Fibroblast of lung (primary cell): ENCODE measurements around the gene WSCD1. TPM values are rescaled to one million over a fixed set of nuclear protein-coding genes. Genes with fewer than 3 reads are reported as not detected.

ENCODE experiments used
- DNase-seq, 2 donors: peaks; one replicate each; pipeline versions ENCODE4 v3.0.0 to v3.0.0-alpha.2; 2010; ENCODE audit warnings: low read depth in 2 of 2
- H2AFZ ChIP-seq: 2 replicates; pipeline ENCODE4 v1.5.1; 2012; ENCODE audit warnings: low read length, control low read depth, inconsistent platforms
- H3K27ac ChIP-seq: 2 replicates; pipeline ENCODE4 v1.5.1; 2011; ENCODE audit warnings: low read length, control low read depth; ENCODE audit not compliant: insufficient read depth
- H3K27me3 ChIP-seq: 2 replicates; pipeline ENCODE4 v1.5.1; 2011; ENCODE audit warnings: mild to moderate bottlenecking, low read length; ENCODE audit not compliant: control insufficient read depth, insufficient read depth
- H3K36me3 ChIP-seq: 2 replicates; pipeline ENCODE4 v1.5.1; 2011; ENCODE audit warnings: low read length; ENCODE audit not compliant: control insufficient read depth, insufficient read depth
- H3K4me1 ChIP-seq: 2 replicates; pipeline ENCODE4 v1.5.1; 2011; ENCODE audit warnings: low read length; ENCODE audit not compliant: control insufficient read depth, insufficient read depth; ENCODE audit errors: extremely low read depth
- H3K4me2 ChIP-seq: 2 replicates; pipeline ENCODE4 v1.5.1; 2011; ENCODE audit warnings: low read length, control low read depth; ENCODE audit not compliant: insufficient read depth; ENCODE audit errors: extremely low read depth
- H3K4me3 ChIP-seq, 4 experiments: fragments of 200-600 bp in 1 of 4; sonication (generic) in 1 of 4; replicated peaks in 1 of 4; 2 replicates each; pipeline ENCODE4 v1.5.1; 2011 to 2016; ENCODE audit warnings: low read length in 4 of 4, low read depth in 3 of 4, mild to moderate bottlenecking in 3 of 4, control low read depth in 2 of 4, inconsistent platforms in 1 of 4, mixed read lengths in 1 of 4; ENCODE audit not compliant: insufficient read depth in 1 of 4; ENCODE audit errors: control extremely low read depth in 1 of 4
- H3K79me2 ChIP-seq: 2 replicates; pipeline ENCODE4 v1.5.1; 2012; ENCODE audit warnings: mild to moderate bottlenecking, low read length, inconsistent platforms; ENCODE audit not compliant: control insufficient read depth, insufficient read depth
- H3K9ac ChIP-seq: 2 replicates; pipeline ENCODE4 v1.5.1; 2011; ENCODE audit warnings: mild to moderate bottlenecking, low read length, control low read depth; ENCODE audit not compliant: insufficient read depth
- H3K9me3 ChIP-seq: 2 replicates; pipeline ENCODE4 v1.5.1; 2012; ENCODE audit warnings: low read depth, low read length; ENCODE audit not compliant: control insufficient read depth, insufficient read depth
- H4K20me1 ChIP-seq: 2 replicates; pipeline ENCODE4 v1.5.1; 2011; ENCODE audit warnings: low read length; ENCODE audit not compliant: control insufficient read depth, insufficient read depth; ENCODE audit errors: extremely low read depth
- EZH2 ChIP-seq: IDR thresholded peaks from 2 replicates; pipeline ENCODE4 v1.5.1; 2012; ENCODE audit warnings: low read length, control low read depth, mild to moderate bottlenecking; ENCODE audit errors: missing control alignments
- polyA plus RNA-seq, 2 donors: library from polyadenylated mRNA; depleted of rRNA in 1 of 2; stranded (reverse) in 1 of 2; unstranded in 1 of 2; fragments of >200 nt; gene quantifications; 2 replicates each; pipeline ENCODE4 v1.2.1, GENCODE V29; 2011 to 2012; ENCODE audit warnings: missing spikeins in 1 of 2
- total RNA-seq: library from RNA; depleted of rRNA; stranded (reverse); fragments of >200 nt; gene quantifications from 2 replicates; pipeline ENCODE4 v1.2.1, GENCODE V29; 2014
- TF ChIP-seq, protein P1 (sequence below), 2 donors: IDR thresholded peaks in 1 of 2; conservative IDR thresholded peaks in 1 of 2; 1 replicate in 1 of 2; 2 replicates in 1 of 2; pipeline ENCODE4 v1.5.1; 2011 to 2012; ENCODE audit warnings: low read length in 2 of 2, control low read depth in 1 of 2, inconsistent platforms in 1 of 2, low read depth in 1 of 2, mild to moderate bottlenecking in 1 of 2

Gene WSCD1
- total and polyA plus RNA-seq, 2 donors (not counting 1 experiment from before 2014, with no cell fraction given), result 0.56 to 0.83 TPM

DNA sequence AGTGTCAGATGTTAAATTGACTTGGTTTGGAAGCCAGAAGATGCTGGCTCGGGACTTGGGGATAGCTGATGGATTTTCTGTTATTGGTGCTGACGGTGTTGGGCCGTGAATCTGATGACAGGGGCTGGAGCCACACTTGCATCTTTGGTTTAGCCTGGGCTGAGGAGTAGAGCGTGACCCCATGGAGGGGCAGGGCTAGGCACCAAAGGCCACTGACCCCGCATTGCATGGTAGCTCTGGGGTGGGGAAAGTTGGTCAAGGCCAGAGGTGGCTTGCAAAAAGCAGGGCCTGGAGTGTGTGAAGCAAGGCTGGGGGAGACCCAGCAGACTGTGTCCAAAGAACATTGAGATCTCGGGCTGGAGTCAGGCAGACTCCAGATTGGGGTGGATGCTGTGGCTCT is 25.3 kb downstream of the WSCD1 start:
- TF ChIP-seq, protein P1, sequence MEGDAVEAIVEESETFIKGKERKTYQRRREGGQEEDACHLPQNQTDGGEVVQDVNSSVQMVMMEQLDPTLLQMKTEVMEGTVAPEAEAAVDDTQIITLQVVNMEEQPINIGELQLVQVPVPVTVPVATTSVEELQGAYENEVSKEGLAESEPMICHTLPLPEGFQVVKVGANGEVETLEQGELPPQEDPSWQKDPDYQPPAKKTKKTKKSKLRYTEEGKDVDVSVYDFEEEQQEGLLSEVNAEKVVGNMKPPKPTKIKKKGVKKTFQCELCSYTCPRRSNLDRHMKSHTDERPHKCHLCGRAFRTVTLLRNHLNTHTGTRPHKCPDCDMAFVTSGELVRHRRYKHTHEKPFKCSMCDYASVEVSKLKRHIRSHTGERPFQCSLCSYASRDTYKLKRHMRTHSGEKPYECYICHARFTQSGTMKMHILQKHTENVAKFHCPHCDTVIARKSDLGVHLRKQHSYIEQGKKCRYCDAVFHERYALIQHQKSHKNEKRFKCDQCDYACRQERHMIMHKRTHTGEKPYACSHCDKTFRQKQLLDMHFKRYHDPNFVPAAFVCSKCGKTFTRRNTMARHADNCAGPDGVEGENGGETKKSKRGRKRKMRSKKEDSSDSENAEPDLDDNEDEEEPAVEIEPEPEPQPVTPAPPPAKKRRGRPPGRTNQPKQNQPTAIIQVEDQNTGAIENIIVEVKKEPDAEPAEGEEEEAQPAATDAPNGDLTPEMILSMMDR (conservative IDR thresholded peaks at IDR 0.05 in 1 of 2, IDR thresholded peaks at IDR 0.05 in 1 of 2; ENCODE audit: low read depth in 1 of 2, low read length in 2 of 2), result no peak
- no peak for TF ChIP-seq EZH2
- H3K4me3 ChIP-seq, result no peak overlapping the region
- no peak overlapping the region for H3K4me2 ChIP-seq
- H3K9ac ChIP-seq, result no peak overlapping the region
- H3K36me3 ChIP-seq, result no peaks in the 10 kb centered on the region
- no peak overlapping the region for H2AFZ ChIP-seq
- no peaks in the 10 kb centered on the region for H3K79me2 ChIP-seq
- no peaks in the 10 kb centered on the region for H3K27me3 ChIP-seq
- no peaks in the 10 kb centered on the region for H3K9me3 ChIP-seq
- no peaks in the 10 kb centered on the region for H3K4me1 ChIP-seq
- no peak overlapping the region for H3K27ac ChIP-seq
- no peak for DNase-seq
- H4K20me1 ChIP-seq, result no peaks in the 10 kb centered on the region

DNA sequence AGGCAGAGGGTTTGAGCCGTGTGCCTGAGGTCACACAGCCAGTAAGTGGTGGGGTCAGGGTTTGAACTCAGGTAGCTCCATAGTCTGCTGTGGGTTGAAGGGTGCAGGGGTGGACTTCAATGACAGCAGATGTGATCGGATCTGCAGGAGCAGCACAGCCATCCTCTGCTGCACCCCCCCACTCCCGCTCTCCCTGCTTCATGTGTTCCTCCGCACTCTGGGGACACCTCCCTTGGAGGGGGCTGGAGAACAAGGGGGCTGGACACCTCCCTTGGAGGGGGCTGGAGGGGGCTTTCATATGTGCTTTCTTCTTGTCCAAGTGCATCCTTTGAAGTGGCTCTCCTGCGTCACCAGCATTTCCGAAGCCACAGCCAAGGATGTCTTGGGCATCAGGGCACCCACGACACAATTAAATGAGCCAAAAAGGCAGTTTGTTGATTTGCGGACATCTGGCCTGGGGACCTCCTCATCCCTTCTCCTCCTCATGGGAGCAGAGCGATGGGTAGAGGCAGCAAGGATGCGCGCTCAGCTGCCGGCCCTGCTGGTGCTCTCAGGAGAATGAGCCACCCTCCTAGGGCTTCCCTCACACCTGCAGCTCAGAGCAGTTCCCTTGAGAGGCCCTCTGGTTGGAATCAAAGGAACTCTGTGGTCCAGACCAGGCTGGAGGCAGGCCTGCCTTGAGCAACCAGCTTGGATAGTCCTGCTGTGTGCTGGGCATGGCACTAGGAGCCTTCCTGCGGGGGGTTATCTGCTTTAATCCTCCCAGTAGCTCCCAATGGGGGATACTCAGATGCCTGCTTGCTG is 26.2 kb downstream of the WSCD1 start:
- Histone ChIP-seq H4K20me1 (no peaks in the 10 kb centered on the region), H3K36me3 (no peaks in the 10 kb centered on the region), H3K4me2 (no peak overlapping the region), H3K9ac (no peak overlapping the region), H3K4me1 (no peaks in the 10 kb centered on the region), H3K79me2 (no peaks in the 10 kb centered on the region), H3K9me3 (no peaks in the 10 kb centered on the region), H2AFZ (no peak overlapping the region), H3K27me3 (no peaks in the 10 kb centered on the region), H3K4me3 (no peak overlapping the region), H3K27ac (no peak overlapping the region)
- DNase-seq, result no peak
- TF ChIP-seq, protein P1 (conservative IDR thresholded peaks at IDR 0.05 in 1 of 2, IDR thresholded peaks at IDR 0.05 in 1 of 2; ENCODE audit: low read depth in 1 of 2, low read length in 2 of 2), result no peak
- no peak for TF ChIP-seq EZH2

DNA sequence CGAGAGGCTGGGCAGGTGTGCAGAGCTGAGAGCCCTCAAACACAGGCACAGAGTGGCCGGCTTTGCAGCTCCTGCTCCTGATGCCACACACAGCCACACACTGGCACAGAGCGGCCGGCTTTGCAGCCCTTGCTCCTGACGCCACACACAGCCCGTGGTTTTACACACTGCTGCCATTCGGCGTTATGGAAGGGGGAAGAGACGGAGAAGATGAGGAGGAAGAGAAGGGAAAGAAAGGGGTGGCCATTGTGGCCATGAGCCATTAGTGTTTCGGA is 26.8 kb downstream of the WSCD1 start:
- H3K9me3 ChIP-seq, result no peaks in the 10 kb centered on the region
- H4K20me1 ChIP-seq, result no peaks in the 10 kb centered on the region
- no peak overlapping the region for H3K27ac ChIP-seq
- no peak overlapping the region for H3K4me2 ChIP-seq
- H3K36me3 ChIP-seq, result no peaks in the 10 kb centered on the region
- H3K4me3 ChIP-seq, result no peak overlapping the region
- H3K79me2 ChIP-seq, result no peaks in the 10 kb centered on the region
- no peak overlapping the region for H3K9ac ChIP-seq
- H3K4me1 ChIP-seq, result no peaks in the 10 kb centered on the region
- H2AFZ ChIP-seq, result no peak overlapping the region
- DNase-seq, result no peak
- no peak for TF ChIP-seq EZH2
- TF ChIP-seq, protein P1 (conservative IDR thresholded peaks at IDR 0.05 in 1 of 2, IDR thresholded peaks at IDR 0.05 in 1 of 2; ENCODE audit: low read depth in 1 of 2, low read length in 2 of 2), result no peak
- no peaks in the 10 kb centered on the region for H3K27me3 ChIP-seq
